Measurements from ENCODE around the gene SCN4A.

GRCh38 chr17:63955232-63955631 is 17.5 kb downstream of the SCN4A start:
- TF ChIP-seq POLR2A (IDR thresholded peaks at IDR 0.05) = no peak
- TF ChIP-seq, protein P1, sequence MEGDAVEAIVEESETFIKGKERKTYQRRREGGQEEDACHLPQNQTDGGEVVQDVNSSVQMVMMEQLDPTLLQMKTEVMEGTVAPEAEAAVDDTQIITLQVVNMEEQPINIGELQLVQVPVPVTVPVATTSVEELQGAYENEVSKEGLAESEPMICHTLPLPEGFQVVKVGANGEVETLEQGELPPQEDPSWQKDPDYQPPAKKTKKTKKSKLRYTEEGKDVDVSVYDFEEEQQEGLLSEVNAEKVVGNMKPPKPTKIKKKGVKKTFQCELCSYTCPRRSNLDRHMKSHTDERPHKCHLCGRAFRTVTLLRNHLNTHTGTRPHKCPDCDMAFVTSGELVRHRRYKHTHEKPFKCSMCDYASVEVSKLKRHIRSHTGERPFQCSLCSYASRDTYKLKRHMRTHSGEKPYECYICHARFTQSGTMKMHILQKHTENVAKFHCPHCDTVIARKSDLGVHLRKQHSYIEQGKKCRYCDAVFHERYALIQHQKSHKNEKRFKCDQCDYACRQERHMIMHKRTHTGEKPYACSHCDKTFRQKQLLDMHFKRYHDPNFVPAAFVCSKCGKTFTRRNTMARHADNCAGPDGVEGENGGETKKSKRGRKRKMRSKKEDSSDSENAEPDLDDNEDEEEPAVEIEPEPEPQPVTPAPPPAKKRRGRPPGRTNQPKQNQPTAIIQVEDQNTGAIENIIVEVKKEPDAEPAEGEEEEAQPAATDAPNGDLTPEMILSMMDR (IDR thresholded peaks at IDR 0.05) = no peak
